Neutrophil (primary cell): ENCODE data around the gene PPL.

Experiments
- H3K27ac ChIP-seq: fragments of 200-600 bp; sonication (generic); 2 replicates; pipeline ENCODE4 v1.5.1; 2016; ENCODE audit warnings: mild to moderate bottlenecking, moderate library complexity
- H3K27me3 ChIP-seq: fragments of 200-600 bp; sonication (generic); 2 replicates; pipeline ENCODE4 v1.6.0; 2016; ENCODE audit warnings: mild to moderate bottlenecking
- H3K36me3 ChIP-seq: fragments of 200-600 bp; sonication (generic); 2 replicates; pipeline ENCODE4 v1.5.1; 2017
- H3K4me1 ChIP-seq, 2 experiments: fragments of 200-600 bp in 1 of 2; sonication (generic) in 1 of 2; 1 replicate in 1 of 2; 2 replicates in 1 of 2; pipeline versions ENCODE4 v1.5.1 to v1.6.1; 2013 to 2016; ENCODE audit warnings: low read depth in 1 of 2, low read length in 1 of 2, mild to moderate bottlenecking in 1 of 2, moderate library complexity in 1 of 2; ENCODE audit not compliant: control insufficient read depth in 1 of 2, insufficient read depth in 1 of 2
- H3K4me3 ChIP-seq, 2 experiments: fragments of 200-600 bp in 1 of 2; sonication (generic) in 1 of 2; 1 replicate in 1 of 2; 2 replicates in 1 of 2; pipeline ENCODE4 v1.5.1; 2013 to 2016; ENCODE audit warnings: low read depth in 1 of 2, low read length in 1 of 2, mild to moderate bottlenecking in 1 of 2, moderate library complexity in 1 of 2
- H3K9me3 ChIP-seq: fragments of 200-600 bp; sonication (generic); 2 replicates; pipeline ENCODE4 v1.5.1; 2016
- TF ChIP-seq, protein P1 (sequence below): fragments of 200-600 bp; sonication (generic); IDR thresholded peaks from 2 replicates; pipeline ENCODE4 v1.5.1; 2016; ENCODE audit warnings: antibody characterized with exemption

PPL gene

DNA sequence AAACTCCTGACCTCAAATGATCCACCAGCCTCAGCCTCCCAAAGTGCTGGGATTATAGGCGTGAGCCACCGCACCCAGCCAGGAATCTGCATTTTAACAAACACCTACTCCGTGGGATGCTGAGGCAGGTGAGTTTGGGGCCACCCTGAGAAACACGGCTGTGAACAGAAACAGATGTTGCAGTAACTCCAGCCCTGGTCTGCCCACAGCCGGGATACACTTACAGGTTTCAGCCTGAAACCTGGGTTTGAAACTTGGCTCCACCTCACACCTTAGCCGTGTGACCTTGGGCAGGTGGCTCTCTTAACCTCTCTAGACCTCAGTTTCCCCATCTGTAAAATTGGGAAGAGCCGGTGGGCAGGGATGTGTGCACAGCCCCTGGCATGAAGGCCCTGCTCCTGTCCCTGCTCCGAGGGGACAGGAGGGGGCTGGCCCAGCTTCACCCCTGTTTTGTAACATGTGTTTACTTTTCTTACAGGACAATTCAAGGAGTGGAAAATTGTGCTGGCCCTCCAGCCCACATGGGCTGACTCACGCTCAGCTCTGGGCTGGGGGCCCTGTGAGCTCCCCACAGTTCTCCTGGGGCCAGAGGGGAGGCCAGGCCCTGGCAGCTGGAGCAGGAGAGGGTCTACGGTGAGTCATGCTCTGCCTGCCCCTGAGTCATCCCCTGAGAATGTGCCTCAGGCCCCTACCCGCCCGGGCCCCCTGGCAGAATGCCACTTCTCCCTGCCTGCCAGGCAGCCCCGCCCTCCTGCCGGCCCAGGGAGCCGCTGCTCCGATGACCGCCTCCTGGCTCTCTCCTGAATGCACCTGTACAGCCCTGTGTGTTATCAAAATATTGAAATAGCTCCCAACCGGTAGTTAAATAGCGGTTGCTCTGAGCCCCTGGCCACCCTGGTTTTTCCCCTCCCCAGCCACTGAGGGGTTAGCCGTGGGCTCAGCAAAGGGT, 7.7 kb upstream of the PPL start:
- TF ChIP-seq, protein P1, sequence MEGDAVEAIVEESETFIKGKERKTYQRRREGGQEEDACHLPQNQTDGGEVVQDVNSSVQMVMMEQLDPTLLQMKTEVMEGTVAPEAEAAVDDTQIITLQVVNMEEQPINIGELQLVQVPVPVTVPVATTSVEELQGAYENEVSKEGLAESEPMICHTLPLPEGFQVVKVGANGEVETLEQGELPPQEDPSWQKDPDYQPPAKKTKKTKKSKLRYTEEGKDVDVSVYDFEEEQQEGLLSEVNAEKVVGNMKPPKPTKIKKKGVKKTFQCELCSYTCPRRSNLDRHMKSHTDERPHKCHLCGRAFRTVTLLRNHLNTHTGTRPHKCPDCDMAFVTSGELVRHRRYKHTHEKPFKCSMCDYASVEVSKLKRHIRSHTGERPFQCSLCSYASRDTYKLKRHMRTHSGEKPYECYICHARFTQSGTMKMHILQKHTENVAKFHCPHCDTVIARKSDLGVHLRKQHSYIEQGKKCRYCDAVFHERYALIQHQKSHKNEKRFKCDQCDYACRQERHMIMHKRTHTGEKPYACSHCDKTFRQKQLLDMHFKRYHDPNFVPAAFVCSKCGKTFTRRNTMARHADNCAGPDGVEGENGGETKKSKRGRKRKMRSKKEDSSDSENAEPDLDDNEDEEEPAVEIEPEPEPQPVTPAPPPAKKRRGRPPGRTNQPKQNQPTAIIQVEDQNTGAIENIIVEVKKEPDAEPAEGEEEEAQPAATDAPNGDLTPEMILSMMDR = no peak
- H3K4me1 ChIP-seq = peaks cover 49 to 51% of the 10 kb centered on the region in 2 experiments
- H3K27ac ChIP-seq = no peak overlapping the region
- H3K36me3 ChIP-seq = no peaks in the 10 kb centered on the region
- no peaks in the 10 kb centered on the region for H3K9me3 ChIP-seq
- H3K27me3 ChIP-seq = peaks cover 40% of the 10 kb centered on the region
- no peak overlapping the region for H3K4me3 ChIP-seq

DNA sequence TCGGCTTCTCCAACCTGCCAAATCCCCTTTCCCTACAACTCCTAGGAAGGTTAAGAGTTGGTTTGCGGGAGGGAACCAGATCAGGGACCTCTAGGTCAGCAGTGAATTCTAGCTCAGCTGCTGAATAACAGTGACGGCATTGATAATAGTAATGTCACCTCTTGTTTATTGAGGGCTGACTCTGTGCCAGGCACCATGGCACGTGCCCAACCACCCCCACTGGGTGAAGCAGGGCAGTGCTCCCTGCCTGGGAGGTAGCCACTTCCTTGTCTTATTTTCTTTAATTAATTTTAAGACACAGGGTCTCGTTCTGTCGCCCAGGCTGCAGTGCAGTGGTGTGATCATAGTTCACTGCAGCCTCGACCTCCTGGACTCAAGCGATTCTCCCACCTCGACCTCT, 5.5 kb upstream of the PPL start:
- Histone ChIP-seq H3K27me3 (peaks cover 60% of the 10 kb centered on the region), H3K4me3 (no peak overlapping the region), H3K9me3 (no peaks in the 10 kb centered on the region), H3K27ac (no peak overlapping the region), H3K36me3 (no peaks in the 10 kb centered on the region), H3K4me1 (peaks cover 29 to 31% of the 10 kb centered on the region in 2 experiments)
- TF ChIP-seq, protein P1 = no peak

DNA sequence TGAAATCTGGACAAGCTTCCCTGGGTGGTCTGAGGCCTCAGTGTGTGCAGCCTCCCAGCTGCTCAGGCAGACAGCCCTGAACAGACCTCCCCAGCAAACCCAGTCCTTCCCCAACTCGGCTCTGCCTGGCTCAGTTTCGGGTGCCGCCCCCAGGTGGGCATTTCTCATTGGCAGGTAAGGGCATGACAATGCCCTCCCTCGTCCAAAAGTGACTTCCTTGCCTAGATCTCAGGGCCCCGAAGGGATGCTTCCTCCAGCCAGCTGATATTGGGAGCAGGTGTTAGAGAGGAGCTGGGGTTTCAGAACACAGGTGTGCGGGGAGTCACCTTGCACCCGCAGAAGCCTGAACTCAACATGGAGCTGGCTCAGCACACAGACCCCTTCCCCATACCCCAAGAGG, 3.8 kb upstream of the PPL start:
- Histone ChIP-seq H3K4me3 (no peak overlapping the region), H3K27me3 (peaks cover 78% of the 10 kb centered on the region), H3K9me3 (no peaks in the 10 kb centered on the region), H3K36me3 (no peaks in the 10 kb centered on the region), H3K4me1 (peaks cover 24 to 28% of the 10 kb centered on the region in 2 experiments), H3K27ac (no peak overlapping the region)
- TF ChIP-seq, protein P1 = no peak

GRCh38 chr16:4938683-4939030, 1.7 kb upstream of the PPL start:
- Histone ChIP-seq H3K9me3 (no peaks in the 10 kb centered on the region), H3K4me1 (peaks cover 15 to 16% of the 10 kb centered on the region in 2 experiments), H3K36me3 (no peaks in the 10 kb centered on the region), H3K4me3 (no peak overlapping the region), H3K27ac (no peak overlapping the region), H3K27me3 (peaks cover 96% of the 10 kb centered on the region)
- TF ChIP-seq, protein P1 = no peak

- H3K4me1 ChIP-seq = peaks cover 15 to 16% of the 10 kb centered on the region in 2 experiments
- H3K27ac ChIP-seq = no peak overlapping the region
- TF ChIP-seq, protein P1 = no peak
- no peaks in the 10 kb centered on the region for H3K36me3 ChIP-seq
- peak overlapping the region in 1 of 2 experiments; percentile 66 for H3K4me3 ChIP-seq
- H3K9me3 ChIP-seq = no peaks in the 10 kb centered on the region
- peaks cover 96% of the 10 kb centered on the region for H3K27me3 ChIP-seq
These were observed 1.1 kb upstream of the PPL start for GRCh38 chr16:4937782-4938682.
